ENCODE measurements around the gene LBH. TPM values are rescaled to one million over a fixed set of nuclear protein-coding genes. Genes with fewer than 3 reads are reported as not detected.

LBH gene
- total and polyA plus RNA-seq, 2 experiments from 2014 or later: 162 to 285 TPM

GRCh38 chr2:30277582-30277981 lies 46.2 kb downstream of the LBH start:
- Histone ChIP-seq H3K4me2 (ENCODE audit: unreplicated experiment) (no peak overlapping the region), H3K4me3 (no peak overlapping the region), H2AFZ (no peak overlapping the region), H3K27ac (no peak overlapping the region), H3K9ac (no peak overlapping the region), H3K9me2 (ENCODE audit: insufficient read depth) (no peaks in the 10 kb centered on the region), H3K9me3 (ENCODE audit: low read depth) (no peaks in the 10 kb centered on the region), H3K4me1 (ENCODE audit: insufficient read depth) (peaks cover 44% of the 10 kb centered on the region), H3F3A (ENCODE audit: insufficient read depth) (peaks cover 37% of the 10 kb centered on the region), H3K36me3 (ENCODE audit: low read depth) (no peaks in the 10 kb centered on the region), H4K20me1 (ENCODE audit: insufficient read depth) (no peaks in the 10 kb centered on the region), H3K27me3 (replicated peaks; ENCODE audit: insufficient read depth) (no peaks in the 10 kb centered on the region), H3K79me2 (ENCODE audit: insufficient read depth) (no peaks in the 10 kb centered on the region)
- no peak for DNase-seq
- 62 to 70% methylated on average over 3 of the region's 3 CpGs for WGBS, 2 experiments (ENCODE audit: low coverage in 1 of 2, low lambda C conversion rate in 2 of 2, missing lambda C conversion rate in 2 of 2)
- TF ChIP-seq EZH2 (IDR thresholded peaks at IDR 0.05; ENCODE audit: insufficient read depth, poor library complexity, severe bottlenecking) (no peak), EZH2phosphoT487 (IDR thresholded peaks at IDR 0.05; ENCODE audit: insufficient read depth, low read depth) (no peak)
- in situ Hi-C loops (cut with MboI): no loop called here

- DNase-seq: no peak
- Histone ChIP-seq H3K27me3 (replicated peaks; ENCODE audit: insufficient read depth) (no peaks in the 10 kb centered on the region), H4K20me1 (ENCODE audit: insufficient read depth) (no peaks in the 10 kb centered on the region), H3K79me2 (ENCODE audit: insufficient read depth) (no peaks in the 10 kb centered on the region), H3K4me1 (ENCODE audit: insufficient read depth) (peaks cover 37% of the 10 kb centered on the region), H3F3A (ENCODE audit: insufficient read depth) (peaks cover 31% of the 10 kb centered on the region), H3K36me3 (ENCODE audit: low read depth) (no peaks in the 10 kb centered on the region), H3K9me3 (ENCODE audit: low read depth) (no peaks in the 10 kb centered on the region), H3K4me3 (no peak overlapping the region), H2AFZ (no peak overlapping the region), H3K27ac (no peak overlapping the region), H3K4me2 (ENCODE audit: unreplicated experiment) (no peak overlapping the region), H3K9me2 (ENCODE audit: insufficient read depth) (no peaks in the 10 kb centered on the region), H3K9ac (no peak overlapping the region)
- WGBS, 2 experiments (ENCODE audit: low coverage in 1 of 2, low lambda C conversion rate in 2 of 2, missing lambda C conversion rate in 2 of 2): 56 to 68% methylated on average over 1 of the region's 1 CpG
- no peak for TF ChIP-seq EZH2 (IDR thresholded peaks at IDR 0.05; ENCODE audit: insufficient read depth, poor library complexity, severe bottlenecking)
- no peak for TF ChIP-seq EZH2phosphoT487 (IDR thresholded peaks at IDR 0.05; ENCODE audit: insufficient read depth, low read depth)
- in situ Hi-C loops (cut with MboI): no loop called here
Measured at GRCh38 chr2:30278419-30278818, 47.1 kb downstream of the LBH start.

GRCh38 chr2:30280596-30281434 lies 49.5 kb downstream of the LBH start:
- 81 to 83% methylated on average over 8 of the region's 8 CpGs for WGBS, 2 experiments (ENCODE audit: low coverage in 1 of 2, low lambda C conversion rate in 2 of 2, missing lambda C conversion rate in 2 of 2)
- Histone ChIP-seq H3K9ac (no peak overlapping the region), H3K9me3 (ENCODE audit: low read depth) (no peaks in the 10 kb centered on the region), H3K4me1 (ENCODE audit: insufficient read depth) (peaks cover 15% of the 10 kb centered on the region), H3K9me2 (ENCODE audit: insufficient read depth) (no peaks in the 10 kb centered on the region), H3K4me3 (no peak overlapping the region), H3K27ac (no peak overlapping the region), H3K27me3 (replicated peaks; ENCODE audit: insufficient read depth) (no peaks in the 10 kb centered on the region), H2AFZ (no peak overlapping the region), H4K20me1 (ENCODE audit: insufficient read depth) (no peaks in the 10 kb centered on the region), H3K36me3 (ENCODE audit: low read depth) (no peaks in the 10 kb centered on the region), H3K79me2 (ENCODE audit: insufficient read depth) (no peaks in the 10 kb centered on the region), H3K4me2 (ENCODE audit: unreplicated experiment) (no peak overlapping the region), H3F3A (ENCODE audit: insufficient read depth) (peaks cover 14% of the 10 kb centered on the region)
- no peak for TF ChIP-seq EZH2phosphoT487 (IDR thresholded peaks at IDR 0.05; ENCODE audit: insufficient read depth, low read depth)
- no peak for TF ChIP-seq EZH2 (IDR thresholded peaks at IDR 0.05; ENCODE audit: insufficient read depth, poor library complexity, severe bottlenecking)
- in situ Hi-C loops (cut with MboI): no loop called here
- DNase-seq: no peak

GRCh38 chr2:30282081-30282480 lies 50.7 kb downstream of the LBH start:
- no peak overlapping the region for H3K4me3 ChIP-seq
- no peak overlapping the region for H2AFZ ChIP-seq
- H4K20me1 ChIP-seq (ENCODE audit: insufficient read depth): no peaks in the 10 kb centered on the region
- no peaks in the 10 kb centered on the region for H3K9me3 ChIP-seq (ENCODE audit: low read depth)
- no peaks in the 10 kb centered on the region for H3K9me2 ChIP-seq (ENCODE audit: insufficient read depth)
- H3K27me3 ChIP-seq (replicated peaks; ENCODE audit: insufficient read depth): no peaks in the 10 kb centered on the region
- no peak for DNase-seq
- in situ Hi-C loops (cut with MboI): no loop called here
- no peak overlapping the region for H3K27ac ChIP-seq
- H3K4me1 ChIP-seq (ENCODE audit: insufficient read depth): peaks cover 2% of the 10 kb centered on the region
- peaks cover 2% of the 10 kb centered on the region for H3F3A ChIP-seq (ENCODE audit: insufficient read depth)
- WGBS, 2 experiments (ENCODE audit: low coverage in 1 of 2, low lambda C conversion rate in 2 of 2, missing lambda C conversion rate in 2 of 2): 94 to 98% methylated on average over 5 of the region's 6 CpGs
- H3K4me2 ChIP-seq (ENCODE audit: unreplicated experiment): no peak overlapping the region
- TF ChIP-seq EZH2phosphoT487 (IDR thresholded peaks at IDR 0.05; ENCODE audit: insufficient read depth, low read depth) (no peak), EZH2 (IDR thresholded peaks at IDR 0.05; ENCODE audit: insufficient read depth, poor library complexity, severe bottlenecking) (no peak)
- no peaks in the 10 kb centered on the region for H3K36me3 ChIP-seq (ENCODE audit: low read depth)
- no peaks in the 10 kb centered on the region for H3K79me2 ChIP-seq (ENCODE audit: insufficient read depth)
- no peak overlapping the region for H3K9ac ChIP-seq

Data from GM23248 (cell line).